Measurements from ENCODE around the gene TRDN. TPM values are rescaled to one million over a fixed set of nuclear protein-coding genes. Genes with fewer than 3 reads are reported as not detected.

The TRDN gene
- total RNA-seq, 1 experiment from 2014 or later, result 39.8 TPM

DNA sequence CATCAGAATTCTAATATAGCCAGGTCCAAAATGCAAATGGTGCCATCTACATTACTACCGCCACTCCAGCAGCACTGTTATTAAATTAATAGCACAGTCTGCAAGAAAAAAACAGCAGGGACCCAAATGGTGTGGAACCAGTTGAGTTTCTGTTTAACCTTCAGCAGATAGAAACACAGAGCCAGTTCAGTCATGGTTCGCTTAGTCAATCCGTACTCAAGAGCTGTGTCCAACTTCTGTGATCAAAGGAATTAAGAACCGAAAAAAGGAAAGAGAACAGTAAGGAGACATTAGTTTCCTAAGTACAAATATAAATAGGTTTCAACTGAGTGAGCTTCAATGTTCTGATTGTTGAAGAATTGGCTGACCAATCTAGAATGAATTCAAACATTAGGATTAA is 107.7 kb downstream of the TRDN start:
- Mint-ChIP-seq H3K9me3 (0 out of 2 replicates have a peak, but pooled peaks cover 3% of the 10 kb centered on the region), H3K36me3 (peaks cover 3% of the 10 kb centered on the region; the same call in 1 of the 2 replicates), H3K27ac (no peak overlapping the region), H3K4me3 (no peak overlapping the region), H3K27me3 (ENCODE audit: low read depth) (no peaks in the 10 kb centered on the region), H3K4me1 (0 out of 2 replicates have a peak, but pooled peaks cover 4% of the 10 kb centered on the region)
- no peak for TF ChIP-seq ZSCAN18 (CRISPR knock-in tag; IDR thresholded peaks at IDR 0.05)
- no peak for TF ChIP-seq TP53 (CRISPR knock-in tag; IDR thresholded peaks at IDR 0.05)
- TF ChIP-seq, protein P1, sequence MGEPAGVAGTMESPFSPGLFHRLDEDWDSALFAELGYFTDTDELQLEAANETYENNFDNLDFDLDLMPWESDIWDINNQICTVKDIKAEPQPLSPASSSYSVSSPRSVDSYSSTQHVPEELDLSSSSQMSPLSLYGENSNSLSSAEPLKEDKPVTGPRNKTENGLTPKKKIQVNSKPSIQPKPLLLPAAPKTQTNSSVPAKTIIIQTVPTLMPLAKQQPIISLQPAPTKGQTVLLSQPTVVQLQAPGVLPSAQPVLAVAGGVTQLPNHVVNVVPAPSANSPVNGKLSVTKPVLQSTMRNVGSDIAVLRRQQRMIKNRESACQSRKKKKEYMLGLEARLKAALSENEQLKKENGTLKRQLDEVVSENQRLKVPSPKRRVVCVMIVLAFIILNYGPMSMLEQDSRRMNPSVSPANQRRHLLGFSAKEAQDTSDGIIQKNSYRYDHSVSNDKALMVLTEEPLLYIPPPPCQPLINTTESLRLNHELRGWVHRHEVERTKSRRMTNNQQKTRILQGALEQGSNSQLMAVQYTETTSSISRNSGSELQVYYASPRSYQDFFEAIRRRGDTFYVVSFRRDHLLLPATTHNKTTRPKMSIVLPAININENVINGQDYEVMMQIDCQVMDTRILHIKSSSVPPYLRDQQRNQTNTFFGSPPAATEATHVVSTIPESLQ (CRISPR knock-in tag; IDR thresholded peaks at IDR 0.05), result no peak
- TF ChIP-seq, protein P2, sequence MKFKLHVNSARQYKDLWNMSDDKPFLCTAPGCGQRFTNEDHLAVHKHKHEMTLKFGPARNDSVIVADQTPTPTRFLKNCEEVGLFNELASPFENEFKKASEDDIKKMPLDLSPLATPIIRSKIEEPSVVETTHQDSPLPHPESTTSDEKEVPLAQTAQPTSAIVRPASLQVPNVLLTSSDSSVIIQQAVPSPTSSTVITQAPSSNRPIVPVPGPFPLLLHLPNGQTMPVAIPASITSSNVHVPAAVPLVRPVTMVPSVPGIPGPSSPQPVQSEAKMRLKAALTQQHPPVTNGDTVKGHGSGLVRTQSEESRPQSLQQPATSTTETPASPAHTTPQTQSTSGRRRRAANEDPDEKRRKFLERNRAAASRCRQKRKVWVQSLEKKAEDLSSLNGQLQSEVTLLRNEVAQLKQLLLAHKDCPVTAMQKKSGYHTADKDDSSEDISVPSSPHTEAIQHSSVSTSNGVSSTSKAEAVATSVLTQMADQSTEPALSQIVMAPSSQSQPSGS (CRISPR knock-in tag; IDR thresholded peaks at IDR 0.05; ENCODE audit: borderline replicate concordance, low read depth), result no peak
- TF ChIP-seq ERG (CRISPR knock-in tag; IDR thresholded peaks at IDR 0.05), result no peak
- TF ChIP-seq CREB1 (CRISPR knock-in tag; IDR thresholded peaks at IDR 0.05), result no peak
- TF ChIP-seq ZNF425 (CRISPR knock-in tag; conservative IDR thresholded peaks at IDR 0.05), result no peak
- TF ChIP-seq, protein P3, sequence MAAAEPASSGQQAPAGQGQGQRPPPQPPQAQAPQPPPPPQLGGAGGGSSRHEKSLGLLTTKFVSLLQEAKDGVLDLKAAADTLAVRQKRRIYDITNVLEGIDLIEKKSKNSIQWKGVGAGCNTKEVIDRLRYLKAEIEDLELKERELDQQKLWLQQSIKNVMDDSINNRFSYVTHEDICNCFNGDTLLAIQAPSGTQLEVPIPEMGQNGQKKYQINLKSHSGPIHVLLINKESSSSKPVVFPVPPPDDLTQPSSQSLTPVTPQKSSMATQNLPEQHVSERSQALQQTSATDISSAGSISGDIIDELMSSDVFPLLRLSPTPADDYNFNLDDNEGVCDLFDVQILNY (CRISPR knock-in tag; IDR thresholded peaks at IDR 0.05), result no peak
- no peak for TF ChIP-seq ZNF121 (CRISPR knock-in tag; IDR thresholded peaks at IDR 0.05)
- no peak for TF ChIP-seq ELF4 (CRISPR knock-in tag; IDR thresholded peaks at IDR 0.05; ENCODE audit: low read depth)
- no peak for TF ChIP-seq ZNF423 (CRISPR knock-in tag; IDR thresholded peaks at IDR 0.05)
- TF ChIP-seq, protein P4, sequence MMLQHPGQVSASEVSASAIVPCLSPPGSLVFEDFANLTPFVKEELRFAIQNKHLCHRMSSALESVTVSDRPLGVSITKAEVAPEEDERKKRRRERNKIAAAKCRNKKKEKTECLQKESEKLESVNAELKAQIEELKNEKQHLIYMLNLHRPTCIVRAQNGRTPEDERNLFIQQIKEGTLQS (CRISPR knock-in tag; conservative IDR thresholded peaks at IDR 0.05), result no peak
- TF ChIP-seq TCF7 (CRISPR knock-in tag; IDR thresholded peaks at IDR 0.05; ENCODE audit: low read depth), result no peak
- no peak for TF ChIP-seq AR (CRISPR knock-in tag; IDR thresholded peaks at IDR 0.05)
- POLR2A ChIA-PET, result no interaction called here
- no peak for DNase-seq (ENCODE audit: low spot score)
- CTCF ChIA-PET, result interaction anchor here (1.0 kb wide), 1 partner anchor 11 kb away, joined by 3 read pairs; no protein-coding TSS in a partner anchor
- no peak for ATAC-seq
